LNCAP (cell line): ENCODE measurements around the gene CPN2.

Source experiments
- CTCF ChIP-seq: fragments of 450-650 bp; IDR thresholded peaks from 2 replicates; pipeline ENCODE4 v1.5.1; 2017; ENCODE audit warnings: mild to moderate bottlenecking

The CPN2 gene

GRCh38 chr3:194351080-194351672, at the start of gene CPN2:
TSS of gene CPN2 (minus strand) at chr3:194351328. CDS start at chr3:194342702, 8,626 bp downstream.
- TF ChIP-seq CTCF: no peak

DNA sequence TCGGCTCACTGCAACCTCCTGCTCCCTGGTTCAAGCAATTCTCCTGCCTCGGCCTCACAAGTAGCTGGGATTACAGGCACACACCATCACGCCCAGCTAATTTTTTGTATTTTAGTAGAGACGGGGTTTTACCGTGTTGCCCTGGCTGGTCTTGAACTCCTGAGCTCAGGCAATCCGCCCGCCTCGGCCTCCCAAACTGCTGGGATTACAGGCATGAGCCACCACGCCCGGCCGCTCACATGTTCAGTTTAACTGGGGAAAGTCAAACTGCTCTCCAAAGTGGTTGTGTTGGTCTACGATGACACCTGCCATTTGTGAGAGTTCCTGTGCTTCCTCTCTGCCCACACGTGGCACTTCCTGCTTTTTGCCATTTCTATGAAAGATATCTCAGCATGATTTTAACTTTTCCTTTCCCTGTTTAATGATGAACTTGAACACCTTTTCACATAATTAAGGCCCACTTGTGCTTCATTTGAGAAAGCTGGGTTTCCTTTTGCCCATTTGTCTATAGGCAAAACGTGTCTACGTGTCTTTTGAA, 48.8 kb upstream of the CPN2 start:
- TF ChIP-seq CTCF: no peak

DNA sequence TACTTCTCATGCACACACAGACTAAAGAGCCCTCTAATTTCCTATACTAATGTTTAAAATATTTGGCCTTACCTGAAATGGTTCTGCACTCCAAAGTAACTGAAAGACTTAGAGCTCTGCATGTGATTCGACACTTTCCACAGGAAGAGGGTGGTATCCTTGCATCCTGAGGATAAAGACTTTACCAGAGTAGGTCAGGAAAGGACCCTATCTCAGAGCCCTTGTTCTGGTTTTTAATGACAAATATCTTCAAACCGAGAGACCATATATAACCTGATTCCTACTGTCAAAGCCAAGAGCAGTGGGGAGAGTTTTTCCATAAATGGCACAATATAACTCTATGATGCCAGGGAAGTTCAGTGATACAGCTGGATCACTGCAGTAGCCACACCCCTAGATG, 48.0 kb upstream of the CPN2 start, which contains the start of gene GP5:
GP5 (minus strand) TSS at position 101 of the 400 bp plus-strand sequence. CDS start 984 bp downstream, outside the sequence.
- no peak for TF ChIP-seq CTCF

- TF ChIP-seq CTCF: no peak
These were observed 46.7 kb upstream of the CPN2 start for GRCh38 chr3:194397757-194398312.

- TF ChIP-seq CTCF: no peak
These were observed 46.0 kb upstream of the CPN2 start for GRCh38 chr3:194396859-194397756.

DNA sequence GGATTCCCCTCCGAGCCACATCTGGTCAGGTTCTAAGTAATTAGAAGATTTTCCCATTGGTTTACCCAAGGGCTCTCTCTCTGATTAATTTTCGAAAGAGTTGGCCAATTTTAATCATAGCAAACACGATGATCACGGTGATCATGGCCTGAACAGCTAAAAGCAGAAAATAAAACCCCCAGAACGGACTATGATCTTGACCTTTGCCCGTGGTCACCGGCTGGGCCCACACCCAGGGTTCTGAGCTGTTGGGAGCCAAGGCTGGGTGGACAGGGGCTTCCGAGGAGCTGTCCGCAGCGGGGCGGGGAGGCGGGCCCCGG, 45.4 kb upstream of the CPN2 start:
- no peak for TF ChIP-seq CTCF

- no peak for TF ChIP-seq CTCF
These were observed 44.8 kb upstream of the CPN2 start for GRCh38 chr3:194395778-194396538.
